ENCODE measurements around the gene DCST2. TPM values are rescaled to one million over a fixed set of nuclear protein-coding genes. Genes with fewer than 3 reads are reported as not detected.

The DCST2 gene
- total RNA-seq, 2 donors from 2014 or later, result 0.33 to 1.8 TPM

- Histone ChIP-seq H3K36me3 (replicated peaks in 1 of 2; ENCODE audit: insufficient read depth in 1 of 2, low read depth in 2 of 2) (peaks cover 0 to 7% of the 10 kb centered on the region in 2 donors), H3K4me3 (no peak overlapping the region), H3K27ac (peak overlapping the region in 1 of 4 donors; percentile 8), H3K27me3 (no peaks in the 10 kb centered on the region), H3K9me3 (no peaks in the 10 kb centered on the region), H3K4me1 (peaks cover 33% of the 10 kb centered on the region)
- ATAC-seq, result no peak
- TF ChIP-seq, protein P1, sequence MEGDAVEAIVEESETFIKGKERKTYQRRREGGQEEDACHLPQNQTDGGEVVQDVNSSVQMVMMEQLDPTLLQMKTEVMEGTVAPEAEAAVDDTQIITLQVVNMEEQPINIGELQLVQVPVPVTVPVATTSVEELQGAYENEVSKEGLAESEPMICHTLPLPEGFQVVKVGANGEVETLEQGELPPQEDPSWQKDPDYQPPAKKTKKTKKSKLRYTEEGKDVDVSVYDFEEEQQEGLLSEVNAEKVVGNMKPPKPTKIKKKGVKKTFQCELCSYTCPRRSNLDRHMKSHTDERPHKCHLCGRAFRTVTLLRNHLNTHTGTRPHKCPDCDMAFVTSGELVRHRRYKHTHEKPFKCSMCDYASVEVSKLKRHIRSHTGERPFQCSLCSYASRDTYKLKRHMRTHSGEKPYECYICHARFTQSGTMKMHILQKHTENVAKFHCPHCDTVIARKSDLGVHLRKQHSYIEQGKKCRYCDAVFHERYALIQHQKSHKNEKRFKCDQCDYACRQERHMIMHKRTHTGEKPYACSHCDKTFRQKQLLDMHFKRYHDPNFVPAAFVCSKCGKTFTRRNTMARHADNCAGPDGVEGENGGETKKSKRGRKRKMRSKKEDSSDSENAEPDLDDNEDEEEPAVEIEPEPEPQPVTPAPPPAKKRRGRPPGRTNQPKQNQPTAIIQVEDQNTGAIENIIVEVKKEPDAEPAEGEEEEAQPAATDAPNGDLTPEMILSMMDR (IDR thresholded peaks at IDR 0.05), result no peak
- TF ChIP-seq POLR2A (IDR thresholded peaks at IDR 0.05), result no peak
- WGBS, 2 donors, result 85 to 88% methylated on average over 8 of the region's 8 CpGs
- DNase-seq, result no peak
- intact Hi-C loops (cut with DNase I), result no loop called here
These were observed 14.8 kb downstream of the DCST2 start for GRCh38 chr1:155018617-155019348.

DNA sequence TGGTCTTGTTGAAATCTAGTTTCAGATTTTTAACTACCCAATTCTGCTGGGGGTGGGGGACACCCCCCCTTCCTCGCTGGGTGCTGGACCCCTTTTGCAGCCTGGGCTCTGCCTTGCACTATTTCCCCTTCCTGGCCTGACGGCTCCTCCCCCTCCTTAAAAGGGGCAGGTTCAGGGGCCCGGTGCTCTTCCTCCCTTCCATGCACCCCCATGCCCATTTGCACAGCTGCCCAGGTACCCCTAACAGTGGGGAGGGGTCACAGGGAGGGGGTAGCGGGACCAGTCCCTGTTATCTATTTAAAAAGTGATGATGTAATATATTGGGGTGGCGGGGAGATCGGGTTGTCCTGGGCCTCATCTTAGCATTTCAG, 15.7 kb downstream of the DCST2 start:
- Histone ChIP-seq H3K27me3 (no peaks in the 10 kb centered on the region), H3K36me3 (replicated peaks in 1 of 2; ENCODE audit: insufficient read depth in 1 of 2, low read depth in 2 of 2) (peaks cover 0 to 7% of the 10 kb centered on the region in 2 donors), H3K4me1 (peaks cover 37% of the 10 kb centered on the region), H3K27ac (peak overlapping the region; percentile 56 to 72 (median 68)), H3K9me3 (no peaks in the 10 kb centered on the region), H3K4me3 (no peak overlapping the region)
- 48 to 54% methylated on average over 6 of the region's 6 CpGs for WGBS, 2 donors
- TF ChIP-seq, protein P1 (IDR thresholded peaks at IDR 0.05), result no peak
- TF ChIP-seq POLR2A (IDR thresholded peaks at IDR 0.05), result peak in 1 of 3 donors; percentile 4
- no peak for ATAC-seq
- intact Hi-C loops (cut with DNase I), result no loop called here
- peak in 1 of 4 donors; percentile 26 for DNase-seq

DNA sequence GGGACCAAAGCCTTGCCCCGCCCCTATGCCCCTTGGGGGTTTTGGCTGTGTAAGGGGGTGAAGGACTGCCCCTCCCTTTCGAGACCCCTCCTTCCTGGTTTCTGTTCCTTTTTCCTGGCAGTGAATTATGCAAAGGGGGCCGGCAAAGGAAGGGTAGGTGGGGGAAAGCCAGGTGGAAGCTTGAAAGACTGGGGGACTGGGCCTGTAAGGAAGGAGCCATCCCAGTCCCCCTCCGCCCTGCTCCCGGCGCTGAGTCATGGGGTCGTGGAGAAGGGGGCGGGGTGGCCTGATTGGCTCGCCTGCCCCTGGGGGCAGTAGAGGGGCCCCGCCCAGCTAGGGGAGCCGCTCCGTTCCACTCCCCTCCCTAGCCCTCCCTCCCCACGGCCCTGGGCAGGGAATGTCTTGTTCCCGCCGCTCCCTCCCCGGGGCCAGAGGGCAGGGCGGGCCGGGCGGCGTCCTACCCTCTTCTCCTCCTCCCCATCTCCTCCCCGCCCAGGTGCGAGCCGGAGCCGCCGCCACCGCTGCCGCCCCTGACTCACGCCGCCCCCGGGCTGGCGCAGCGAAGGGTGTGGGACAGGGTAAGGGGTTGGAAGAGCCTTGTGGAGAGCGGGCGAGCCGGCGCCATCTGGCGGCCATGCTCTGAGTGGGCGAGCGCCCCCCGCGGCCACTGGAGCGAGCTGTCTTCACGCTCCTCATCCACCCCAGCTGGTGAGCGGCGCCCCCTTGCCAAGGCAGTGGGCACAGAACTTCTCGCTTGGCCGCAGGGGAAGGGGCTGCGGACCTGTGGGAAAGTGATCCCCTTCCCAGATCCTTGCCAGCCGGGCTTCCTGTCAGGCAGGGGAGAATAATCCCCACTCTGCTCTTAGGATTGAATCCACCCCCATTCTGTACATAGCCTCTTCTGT, 16.3 kb downstream of the DCST2 start:
- TF ChIP-seq, protein P1 (IDR thresholded peaks at IDR 0.05), result peak; percentile 97 to 100 (median 100)
- peak; percentile 14 to 32 (median 27) for TF ChIP-seq POLR2A (IDR thresholded peaks at IDR 0.05)
- peaks cover 0 to 7% of the 10 kb centered on the region in 2 donors for H3K36me3 ChIP-seq (replicated peaks in 1 of 2; ENCODE audit: insufficient read depth in 1 of 2, low read depth in 2 of 2)
- H3K4me3 ChIP-seq, result no peak overlapping the region
- intact Hi-C loops (cut with DNase I), result no loop called here
- no peaks in the 10 kb centered on the region for H3K9me3 ChIP-seq
- H3K27me3 ChIP-seq, result no peaks in the 10 kb centered on the region
- DNase-seq (peak; percentile 89 to 93 (median 90)), ATAC-seq (peak; percentile 89)
- peaks cover 40% of the 10 kb centered on the region for H3K4me1 ChIP-seq
- peak overlapping the region; percentile 56 to 72 (median 68) for H3K27ac ChIP-seq
- 5 to 7% methylated on average over 30 to 44 of the region's 49 CpGs for WGBS, 2 donors

DNA sequence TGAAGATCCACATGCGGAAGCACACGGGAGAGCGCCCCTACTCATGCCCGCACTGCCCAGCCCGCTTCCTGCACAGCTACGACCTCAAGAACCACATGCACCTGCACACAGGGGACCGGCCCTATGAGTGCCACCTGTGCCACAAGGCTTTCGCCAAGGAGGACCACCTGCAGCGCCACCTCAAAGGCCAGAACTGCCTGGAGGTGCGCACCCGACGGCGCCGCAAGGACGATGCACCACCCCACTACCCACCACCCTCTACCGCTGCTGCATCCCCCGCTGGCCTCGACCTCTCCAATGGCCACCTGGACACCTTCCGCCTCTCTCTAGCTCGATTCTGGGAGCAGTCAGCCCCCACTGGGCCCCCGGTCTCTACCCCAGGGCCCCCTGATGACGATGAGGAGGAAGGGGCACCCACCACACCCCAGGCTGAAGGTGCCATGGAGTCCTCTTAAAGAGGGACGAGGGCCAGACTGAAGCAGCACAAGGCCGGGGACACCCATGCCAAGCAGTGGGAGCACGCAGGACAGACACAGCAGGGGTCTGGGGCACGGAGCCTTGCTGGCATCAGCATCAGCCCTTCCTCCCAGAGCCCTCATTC, 17.2 kb downstream of the DCST2 start:
- intact Hi-C loops (cut with DNase I), result no loop called here
- no peak for DNase-seq
- no peaks in the 10 kb centered on the region for H3K9me3 ChIP-seq
- TF ChIP-seq POLR2A (IDR thresholded peaks at IDR 0.05), result no peak
- no peak for ATAC-seq
- H3K4me1 ChIP-seq, result peaks cover 49% of the 10 kb centered on the region
- peaks cover 0 to 7% of the 10 kb centered on the region in 2 donors for H3K36me3 ChIP-seq (replicated peaks in 1 of 2; ENCODE audit: insufficient read depth in 1 of 2, low read depth in 2 of 2)
- H3K4me3 ChIP-seq, result no peak overlapping the region
- H3K27me3 ChIP-seq, result no peaks in the 10 kb centered on the region
- H3K27ac ChIP-seq, result peak overlapping the region; percentile 56 to 72 (median 68)
- WGBS, 2 donors, result 63 to 71% methylated on average over 6 to 25 of the region's 26 CpGs

Data from body of pancreas (tissue), 4 donors.